ENCODE data around the gene COL16A1.

COL16A1 gene

DNA sequence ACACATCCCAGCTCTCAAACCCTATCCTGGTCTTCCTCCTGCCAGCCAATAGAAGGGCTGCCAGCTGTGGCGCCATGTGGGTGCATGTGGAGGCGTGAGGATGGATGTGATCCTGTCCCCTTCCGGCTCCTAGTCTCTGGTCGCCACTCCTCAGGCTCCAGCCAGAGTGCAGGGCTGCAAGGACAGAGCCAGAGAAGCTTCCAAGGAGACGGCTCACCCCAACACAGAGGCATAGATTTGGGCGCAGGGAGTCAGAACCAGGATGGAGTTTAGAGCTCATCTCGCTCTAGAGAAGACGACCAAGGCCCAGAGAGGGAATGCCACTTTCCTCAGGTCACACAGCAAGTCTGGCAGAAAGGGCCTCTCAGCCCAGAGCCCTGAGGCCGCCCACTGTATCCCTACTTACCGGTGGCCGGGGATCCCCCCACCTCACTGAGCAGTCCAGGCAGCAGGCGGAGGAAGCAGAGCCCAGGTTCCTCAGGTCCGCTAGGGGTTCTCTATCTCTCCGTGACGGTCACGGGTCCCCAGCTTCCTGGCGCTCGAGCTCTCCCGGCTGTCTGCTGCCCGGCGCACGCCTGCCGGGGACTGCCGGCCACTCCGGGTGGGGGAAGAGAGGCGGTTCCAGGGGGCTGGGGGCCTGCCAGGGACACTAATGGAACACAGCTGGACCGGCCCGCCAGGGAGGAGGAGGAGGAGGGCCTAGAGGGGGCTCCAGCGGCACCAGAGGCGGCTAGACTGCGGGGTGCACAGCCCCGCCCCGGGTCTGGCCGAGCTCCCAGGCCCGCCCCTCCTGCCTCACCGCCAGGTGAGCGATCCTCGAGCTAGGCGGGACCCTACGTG is at the start of gene COL16A1:
Gene COL16A1 (minus strand): TSS at position 587 of the 840 bp plus-strand sequence. CDS start 1,824 bp downstream, outside the sequence.
- DNase-seq = no peak

DNA sequence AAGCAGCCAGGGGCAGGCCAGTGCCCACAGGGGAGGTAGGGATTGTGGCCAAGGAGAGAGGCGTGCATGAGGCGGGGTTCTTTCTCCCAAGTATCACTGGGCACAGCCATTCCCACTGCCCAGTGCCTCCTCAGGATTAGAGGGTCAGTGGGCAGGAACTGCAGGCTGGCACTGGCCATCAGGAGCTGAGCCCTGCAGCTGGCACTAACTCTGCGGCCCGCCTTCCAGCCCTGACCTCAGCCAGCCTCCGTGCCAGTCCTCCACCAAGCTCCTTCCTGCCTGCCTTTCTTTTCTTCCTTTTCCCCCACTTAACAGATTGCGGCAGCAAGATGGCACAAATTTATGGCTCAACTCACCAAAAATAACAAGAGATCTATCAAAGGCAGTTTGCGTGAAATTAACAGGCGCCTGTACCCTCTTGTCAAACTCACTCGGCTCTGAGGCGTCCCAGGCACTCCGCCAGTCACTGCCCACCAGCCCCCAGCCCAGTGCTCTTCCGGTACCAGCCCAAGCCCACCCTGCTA is 49.2 kb upstream of the COL16A1 start:
- DNase-seq = no peak

DNA sequence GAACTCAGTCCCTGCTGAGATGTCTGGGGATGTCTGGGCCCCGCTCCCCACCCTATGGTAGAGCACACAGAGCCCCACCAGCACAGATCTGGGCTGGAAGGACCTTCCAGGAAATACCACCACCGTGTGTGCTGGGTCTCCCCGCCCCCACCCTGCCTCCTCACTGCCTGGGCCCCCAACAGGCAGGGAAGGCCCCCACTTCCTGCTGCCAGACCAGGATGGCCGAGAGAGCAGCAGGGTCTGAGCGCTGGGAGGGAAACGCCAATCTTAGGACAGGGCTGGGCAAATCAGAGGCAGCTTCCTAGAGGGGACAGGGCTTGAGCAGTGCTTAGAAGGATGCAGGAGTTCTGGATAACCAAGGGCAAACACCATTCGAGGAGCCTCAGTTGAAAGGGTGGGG is 48.4 kb upstream of the COL16A1 start:
- no peak for DNase-seq

DNA sequence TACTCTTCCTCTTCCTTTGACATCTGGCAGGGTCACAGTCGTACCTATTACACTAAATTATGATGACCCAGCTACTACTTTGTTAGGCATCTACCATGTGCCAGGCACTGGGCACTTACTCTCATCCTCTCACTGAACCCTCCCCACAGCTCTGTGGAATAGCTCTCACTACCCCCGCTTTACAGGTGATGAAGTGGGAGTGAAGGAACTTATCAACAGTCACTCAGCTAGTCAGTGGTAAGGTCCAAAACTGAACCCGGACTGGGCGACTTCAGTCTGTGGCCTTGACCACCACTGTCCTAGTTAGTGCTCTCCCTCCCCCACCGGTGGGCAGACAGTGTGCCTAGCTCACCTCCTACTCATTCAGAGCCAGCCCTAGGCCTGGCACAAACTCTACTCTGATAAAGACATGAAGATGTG is 48.0 kb upstream of the COL16A1 start:
- no peak for DNase-seq

DNA sequence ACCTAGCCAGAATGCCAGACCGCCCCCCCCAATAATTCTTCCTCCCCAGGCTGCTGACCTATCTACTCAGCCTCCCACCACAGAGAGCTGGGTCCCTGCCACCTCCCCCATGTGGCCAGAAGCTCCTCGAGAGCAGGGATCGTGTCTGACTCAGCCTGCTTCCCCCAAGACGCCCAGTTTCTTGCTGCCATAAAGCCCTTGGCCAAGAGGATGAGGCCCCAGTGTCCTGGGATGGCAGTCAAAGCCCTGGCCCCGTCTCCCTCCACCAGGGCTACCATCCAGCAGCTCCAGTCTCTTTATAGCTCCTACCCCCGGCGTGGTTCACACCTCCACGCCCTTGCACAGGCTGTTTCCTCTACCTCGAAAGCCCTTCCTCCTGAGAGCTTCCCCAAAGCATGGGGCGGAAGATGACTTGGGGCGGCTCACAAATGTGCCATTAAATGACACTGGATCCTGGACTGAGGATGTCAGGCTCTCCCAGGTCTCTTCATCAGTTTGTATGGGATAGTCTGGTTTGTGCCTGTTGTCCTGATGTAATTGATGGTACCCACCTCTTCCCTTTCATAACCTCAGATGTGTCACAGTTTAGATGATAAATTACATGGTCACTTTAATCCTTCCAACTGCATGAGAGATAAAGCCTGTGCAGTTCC is 47.2 kb upstream of the COL16A1 start:
- no peak for DNase-seq

DNA sequence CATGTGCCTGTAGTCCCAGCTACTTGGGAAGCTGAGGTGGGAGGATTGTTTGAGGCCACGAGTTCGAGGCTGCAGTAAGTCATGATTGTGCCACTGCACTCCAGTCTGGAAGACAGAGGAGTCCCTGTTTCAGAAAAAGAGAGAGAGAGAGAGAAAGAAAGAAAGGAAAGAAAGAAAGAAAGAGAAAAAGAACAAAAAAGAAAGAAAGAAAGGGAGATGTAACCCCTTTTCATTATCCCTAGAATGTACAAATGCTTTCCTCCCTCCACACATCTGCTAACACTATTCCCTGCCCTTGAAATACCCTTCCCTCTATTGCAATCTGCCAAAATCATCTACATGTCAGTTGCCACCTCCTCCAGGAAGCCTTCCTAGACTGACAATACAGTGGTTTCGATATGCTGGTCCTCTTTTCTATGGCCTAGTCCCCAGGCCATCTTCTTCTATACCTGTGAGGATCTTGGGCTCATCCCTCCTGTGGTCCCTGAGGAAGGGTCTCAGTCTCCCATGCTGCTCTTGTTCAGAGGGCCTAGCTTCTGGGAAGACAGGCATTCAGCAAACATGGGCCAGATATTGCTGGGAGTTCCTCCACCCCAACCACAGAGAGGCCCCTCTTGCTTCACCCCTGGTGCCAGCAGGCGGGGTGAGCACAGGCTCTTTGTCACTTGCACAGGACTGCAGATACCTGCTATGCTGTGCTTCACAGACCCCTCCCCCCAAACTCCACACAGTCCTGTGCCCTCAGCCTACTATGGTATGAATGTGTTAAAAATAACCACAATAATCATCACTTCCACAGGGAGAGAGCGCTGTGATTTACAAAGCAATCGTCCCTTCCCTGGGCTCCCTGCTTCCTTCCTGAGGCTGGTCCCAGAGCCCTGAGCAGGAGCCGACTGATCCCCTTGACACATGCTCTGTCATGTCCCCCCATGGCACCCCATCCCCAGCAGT is 46.2 kb upstream of the COL16A1 start:
- no peak for DNase-seq

DNA sequence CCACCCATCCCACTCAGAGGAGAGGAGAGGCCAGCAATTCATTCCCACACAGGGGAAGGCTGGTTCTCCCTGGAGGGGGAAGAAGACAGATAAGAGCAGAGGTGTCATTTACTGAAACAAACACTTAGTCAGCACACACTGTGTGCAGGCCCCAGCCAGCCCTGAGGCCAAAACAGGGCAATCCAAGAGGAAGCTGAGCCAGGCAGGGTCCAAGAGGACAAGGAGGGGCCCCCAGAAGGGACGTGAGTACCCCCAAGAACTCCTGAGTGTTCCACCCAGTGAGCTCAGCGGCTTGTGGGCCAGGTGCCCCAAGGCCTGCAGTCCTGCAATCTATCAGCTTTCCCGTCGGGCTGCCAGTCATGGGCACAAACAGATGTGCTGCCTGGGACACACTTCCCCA is 44.5 kb upstream of the COL16A1 start:
- no peak for DNase-seq

DNA sequence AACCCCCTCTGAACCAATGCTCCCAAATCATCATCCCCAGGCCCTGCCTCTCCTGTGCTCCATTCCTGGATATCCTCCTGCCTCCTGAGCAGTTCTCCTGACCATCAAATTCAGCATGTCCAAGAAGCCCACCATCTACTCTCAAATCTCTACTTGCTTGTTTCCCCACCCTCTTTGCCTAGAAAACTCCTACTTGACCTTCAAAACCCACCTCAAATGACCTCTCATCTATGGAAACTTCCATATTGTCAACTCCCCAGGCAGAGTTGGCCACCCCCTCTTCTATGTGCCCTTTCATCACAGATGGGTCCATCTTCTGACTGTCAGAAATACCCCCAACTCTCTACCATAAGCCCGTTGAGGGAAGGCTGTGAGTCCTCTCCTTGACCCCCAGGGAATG is 43.5 kb upstream of the COL16A1 start:
- DNase-seq = no peak

DNA sequence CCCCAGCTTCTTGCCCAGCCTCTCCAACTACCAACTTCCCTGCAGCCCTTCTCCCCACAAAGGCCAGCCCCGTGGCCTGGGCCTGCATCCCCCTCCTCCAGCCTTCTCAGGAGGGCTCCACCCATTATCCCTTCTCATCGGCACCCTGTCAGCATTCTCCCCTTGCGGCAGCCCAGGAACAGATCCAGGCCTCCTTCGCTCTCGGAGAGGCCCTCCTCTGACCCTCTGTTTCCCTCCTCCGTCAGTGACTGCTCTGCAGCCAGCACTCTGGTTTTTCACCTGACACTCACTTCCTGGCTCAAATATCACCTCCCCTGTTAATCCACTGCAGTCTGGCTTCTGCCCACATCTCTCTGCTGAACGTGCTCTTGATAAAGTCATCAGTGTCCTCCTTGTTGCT is 42.9 kb upstream of the COL16A1 start:
- no peak for DNase-seq

DNA sequence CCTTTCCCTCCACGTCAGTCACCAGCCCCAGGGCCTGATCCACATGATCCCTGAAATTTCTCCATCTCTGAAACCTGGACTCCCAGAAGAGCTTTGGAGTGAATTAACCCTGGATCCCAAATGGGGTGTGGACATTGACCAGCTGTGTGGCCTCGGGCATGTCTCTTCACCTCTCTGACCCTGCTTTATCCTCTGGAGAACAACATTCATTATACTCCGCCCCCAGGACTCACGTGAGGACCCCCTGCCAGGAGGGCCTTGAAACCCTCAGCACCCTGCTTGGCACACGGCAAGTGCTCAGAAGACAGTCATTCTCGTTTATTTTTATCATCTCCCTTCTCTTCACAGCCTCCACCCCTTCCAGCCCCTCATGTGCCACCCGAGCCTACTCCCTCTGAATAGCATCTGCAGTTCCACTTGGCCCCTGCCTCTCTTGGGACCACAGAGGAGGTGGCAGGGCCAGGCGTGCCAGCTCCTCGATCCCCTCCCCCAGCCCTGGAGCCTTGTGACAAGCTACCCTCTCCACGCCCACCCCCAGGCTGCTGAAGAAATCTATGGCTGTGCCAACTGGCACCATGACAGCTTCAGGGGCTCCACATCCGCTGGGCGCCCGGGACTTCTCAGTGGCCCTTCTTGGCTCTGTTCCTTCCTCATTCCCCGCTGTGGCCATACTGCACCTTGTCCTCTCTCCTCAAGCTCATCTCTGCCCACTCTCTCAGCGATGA is 42.3 kb upstream of the COL16A1 start:
- no peak for DNase-seq

DNA sequence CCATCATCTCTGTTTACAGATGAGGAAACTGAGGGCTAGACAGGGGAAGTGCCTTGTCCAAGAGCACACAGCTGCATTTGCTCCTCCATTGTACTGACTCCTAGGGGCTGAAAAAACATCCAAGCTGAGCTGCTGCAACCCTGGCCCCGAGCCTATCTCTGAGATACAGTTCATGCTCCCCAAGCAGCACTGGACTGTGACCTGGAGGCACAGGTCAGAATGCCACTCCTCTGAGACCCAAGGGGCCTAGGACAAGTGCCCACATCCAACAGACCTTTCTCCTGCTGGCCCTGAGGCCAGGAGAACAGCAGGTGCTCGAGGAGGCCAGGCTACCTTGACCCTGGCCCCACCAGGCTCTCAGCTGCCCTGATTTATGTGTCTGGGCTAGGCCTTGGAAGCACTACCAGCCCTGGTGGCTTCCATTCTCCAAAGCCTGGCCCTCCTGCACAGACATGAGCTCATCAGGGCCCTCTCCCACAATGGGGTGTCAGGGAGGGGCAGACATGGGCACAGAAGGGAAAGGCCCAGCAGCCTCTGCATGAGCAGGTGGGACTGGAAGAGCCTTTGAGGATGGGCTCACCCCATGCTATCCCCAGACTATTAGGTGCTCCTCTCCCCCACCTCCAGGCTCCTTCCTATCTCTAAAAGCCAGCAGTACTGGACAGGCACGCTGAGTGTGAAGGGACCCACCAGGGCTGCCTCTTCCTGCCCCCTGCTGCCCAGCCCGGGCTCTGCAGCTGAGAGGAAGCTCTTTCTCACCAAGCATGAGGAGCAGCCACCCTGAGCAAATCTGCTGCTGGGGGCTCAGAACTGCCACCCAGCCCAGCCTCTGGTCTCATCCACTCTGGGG is 41.5 kb upstream of the COL16A1 start:
- DNase-seq = peak; percentile 68

DNA sequence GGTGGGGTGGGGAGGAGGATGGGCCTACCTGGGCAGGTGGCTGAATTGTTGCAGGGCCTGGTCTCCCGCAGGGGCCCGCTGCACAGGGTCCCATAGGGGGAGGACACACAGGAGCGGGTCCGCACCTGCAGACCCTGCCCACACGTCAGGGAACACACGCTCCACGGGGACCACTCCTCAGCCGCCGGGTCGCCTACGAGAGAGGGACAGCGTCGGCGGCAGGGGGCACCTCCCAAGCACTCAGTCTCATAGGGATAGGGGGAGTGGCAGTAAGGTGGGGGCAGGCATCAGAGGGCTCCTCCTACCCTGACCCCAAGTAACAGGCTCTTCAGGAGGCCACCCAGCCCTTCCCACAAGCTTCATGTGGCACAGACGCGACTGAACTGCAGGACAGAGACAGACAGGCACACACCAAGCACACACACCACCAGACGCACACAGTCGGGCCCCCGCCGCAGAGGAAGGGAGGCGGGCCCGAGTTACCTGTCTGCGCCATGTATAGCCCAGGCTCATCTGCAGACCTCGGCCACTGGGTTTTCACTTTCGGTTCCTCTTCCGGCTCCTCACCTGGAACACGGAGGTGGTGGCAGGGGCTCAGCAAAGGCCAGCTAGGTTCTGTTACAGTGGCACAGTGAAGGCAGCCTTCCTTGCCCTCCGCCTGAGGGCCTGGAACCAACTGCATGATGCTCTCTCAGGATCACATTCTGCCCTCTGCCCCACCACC is 40.5 kb upstream of the COL16A1 start:
- DNase-seq = no peak

DNA sequence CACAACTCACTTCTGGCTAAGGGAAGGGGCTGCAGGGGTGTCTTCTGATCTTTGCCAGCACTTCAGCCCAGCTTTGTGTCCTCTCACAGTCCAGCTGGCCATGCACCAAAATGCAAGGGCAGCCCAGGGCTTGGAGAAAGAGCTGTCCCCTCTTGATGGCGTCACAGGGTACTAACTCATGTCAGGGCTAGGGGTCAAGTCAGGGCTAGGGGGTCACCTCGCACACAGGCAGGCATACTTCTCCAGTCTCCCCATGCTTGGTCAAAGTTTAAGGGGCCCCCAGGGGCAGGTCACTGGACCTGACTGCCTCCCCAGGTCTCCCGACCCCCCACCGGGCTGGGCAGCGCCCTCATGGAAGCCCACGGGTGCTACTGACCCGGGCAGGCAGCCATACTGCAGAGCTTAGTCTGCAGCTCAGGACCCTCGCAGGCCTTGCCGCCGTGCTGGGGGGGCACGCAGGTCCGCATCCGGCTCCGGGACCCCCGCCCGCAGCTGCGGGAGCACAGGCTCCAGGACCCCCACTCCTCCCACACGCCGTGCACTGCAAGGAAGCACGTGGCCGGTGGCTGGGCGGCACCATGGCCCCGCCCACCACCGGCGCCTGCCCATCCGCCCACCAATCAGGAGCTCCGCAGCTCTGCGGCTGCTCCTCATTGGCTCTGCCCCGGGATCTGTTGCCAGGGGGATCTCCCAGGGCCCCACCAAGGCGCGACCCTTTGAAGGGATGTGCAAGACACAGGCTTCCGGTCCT is 38.8 kb upstream of the COL16A1 start:
- no peak for DNase-seq

DNA sequence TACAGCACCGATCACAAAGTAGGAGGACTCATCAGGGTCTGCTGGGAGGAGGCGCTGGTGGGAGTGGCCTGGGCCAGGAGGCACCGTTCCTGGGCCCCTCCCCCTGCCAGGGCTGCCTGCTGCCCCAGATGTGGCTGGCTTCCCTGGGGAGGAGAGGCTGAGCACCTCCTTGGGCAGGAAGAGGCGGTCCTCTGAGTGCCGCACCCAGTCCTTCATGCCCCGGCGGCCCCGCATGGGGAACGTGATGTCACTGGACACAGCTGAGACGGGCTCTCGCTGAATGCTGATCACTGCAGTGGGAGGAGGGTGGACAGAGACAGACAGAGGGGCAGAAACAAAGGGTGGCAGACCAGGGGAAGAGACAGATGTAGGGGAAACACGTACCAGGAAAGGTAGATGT is 35.5 kb upstream of the COL16A1 start:
- DNase-seq = peak; percentile 73

DNA sequence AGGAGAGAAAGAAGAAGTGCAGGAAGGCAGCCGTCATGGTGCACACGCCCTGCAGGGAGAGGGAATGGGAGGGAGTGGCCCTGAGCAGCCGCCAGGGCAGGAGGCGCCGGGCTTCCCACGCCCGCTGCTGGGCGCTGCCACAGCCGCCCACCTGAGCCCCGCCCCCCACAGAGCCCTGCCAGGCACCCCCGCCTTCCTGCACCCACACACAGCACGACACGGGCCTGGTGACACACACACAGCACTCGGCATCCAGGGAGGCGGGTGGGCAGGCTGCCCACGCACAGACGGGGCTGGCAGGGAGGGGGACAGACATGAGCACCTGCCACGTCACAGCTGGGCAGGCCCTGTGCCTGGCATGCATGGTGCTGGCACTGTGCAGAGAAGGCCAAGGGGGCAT is 32.9 kb upstream of the COL16A1 start:
- DNase-seq = peak; percentile 25

DNA sequence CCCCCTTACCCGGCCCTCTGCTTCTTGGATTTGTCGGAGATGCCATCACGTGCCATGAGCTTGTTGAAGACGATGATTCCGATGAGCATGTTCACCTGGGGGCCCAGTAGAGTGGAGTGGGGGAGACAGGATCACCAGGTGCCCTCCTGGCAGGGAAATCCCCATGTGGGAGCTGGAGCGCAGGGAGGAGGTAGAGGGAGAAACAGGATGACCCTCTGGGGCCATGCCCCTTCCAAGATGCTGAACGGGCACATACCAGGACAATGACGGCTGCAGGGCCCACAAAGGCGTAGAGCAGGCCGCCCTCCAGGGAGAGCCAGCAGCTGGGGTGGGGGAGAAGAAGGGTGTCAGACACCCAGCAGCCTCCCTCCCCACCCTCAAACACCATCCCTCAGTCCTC is 31.8 kb upstream of the COL16A1 start:
- DNase-seq = no peak

DNA sequence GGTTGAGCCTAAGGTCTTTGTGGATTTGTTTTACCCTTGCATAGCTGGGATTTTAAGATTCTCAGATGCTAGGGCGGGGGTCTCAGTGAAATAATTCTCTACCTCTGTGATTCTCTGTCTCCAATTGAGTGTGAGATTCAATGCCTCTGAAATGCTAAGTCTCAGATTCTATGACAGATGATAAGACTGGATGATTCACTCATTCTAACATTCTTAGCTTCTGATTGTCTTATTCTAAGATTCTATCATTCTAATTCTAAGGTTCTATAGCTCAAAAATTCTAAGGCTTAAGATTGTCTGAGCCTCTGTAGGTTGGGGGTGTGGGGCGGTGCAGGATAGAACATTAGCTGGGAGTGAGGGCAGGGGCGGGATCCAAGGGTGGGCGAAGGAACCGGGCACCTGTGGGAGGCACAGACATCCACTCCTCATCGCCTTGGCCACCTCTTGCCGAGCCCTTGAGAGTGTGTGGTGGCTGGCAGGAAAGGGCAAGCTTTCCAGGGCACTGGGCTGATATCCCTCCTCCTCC is 30.8 kb upstream of the COL16A1 start:
- DNase-seq = no peak

DNA sequence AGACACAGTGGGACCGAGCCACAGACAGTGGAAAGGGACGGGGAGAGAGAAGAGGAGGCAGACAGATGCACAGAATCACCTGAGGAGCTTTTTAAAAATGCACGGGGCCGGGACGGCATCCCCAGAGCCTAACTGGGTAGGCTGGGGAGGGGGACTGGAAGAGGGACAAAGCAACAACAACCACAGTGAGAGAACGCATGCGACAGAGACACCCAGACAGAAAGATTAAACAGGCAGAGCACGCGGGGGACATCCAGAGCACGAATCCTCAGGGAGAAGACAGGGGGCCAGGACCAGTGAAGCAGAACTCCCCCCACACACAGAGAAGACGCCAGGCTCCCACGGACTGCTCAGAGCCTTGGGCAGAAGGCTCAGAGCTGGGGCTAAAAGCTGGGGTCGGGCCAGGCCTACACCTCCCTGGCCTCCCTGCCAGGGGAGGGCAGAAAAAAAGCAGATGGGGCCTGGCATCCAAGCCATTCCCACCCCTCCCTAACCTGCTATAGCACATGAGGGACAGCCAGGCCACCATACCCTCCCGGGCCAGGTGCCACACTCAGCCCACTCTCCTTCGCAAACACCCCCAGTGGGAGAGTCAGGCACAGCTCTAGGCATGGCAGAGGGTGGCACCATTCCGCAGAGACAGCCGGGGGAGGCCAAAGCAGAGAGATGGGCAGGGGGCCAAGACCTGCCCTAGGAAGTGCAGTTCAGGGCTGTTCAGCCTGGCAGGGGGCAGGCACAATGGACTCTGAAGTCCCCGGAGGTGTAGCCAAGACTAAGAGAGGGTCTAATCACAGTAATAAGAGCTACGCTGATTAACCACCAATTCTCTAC is 29.8 kb upstream of the COL16A1 start:
- no peak for DNase-seq

Measured in stimulated activated CD4-positive, alpha-beta T cell treated with anti-CD3 and anti-CD28 coated beads, Interleukin-15, amount 100 ng/mL, for 24 hours (primary cell).